ENCODE measurements around the gene HGS. TPM values are rescaled to one million over a fixed set of nuclear protein-coding genes. Genes with fewer than 3 reads are reported as not detected.

HGS gene
- total RNA-seq, 1 donor from 2014 or later = 50.5 TPM

- H3K4me3 ChIP-seq = no peak overlapping the region
- H3K36me3 ChIP-seq = no peaks in the 10 kb centered on the region
- H3K4me1 ChIP-seq = peaks cover 26% of the 10 kb centered on the region
- no peak for DNase-seq
- intact Hi-C loops (cut with micrococcal nuclease) = no loop called here
- no peaks in the 10 kb centered on the region for H3K9me3 ChIP-seq (replicated peaks)
- no peak for TF ChIP-seq CTCF (IDR thresholded peaks at IDR 0.05; ENCODE audit: borderline replicate concordance)
- H3K27ac ChIP-seq (replicated peaks) = no peak overlapping the region
- H3K27me3 ChIP-seq (ENCODE audit: low read depth) = no peaks in the 10 kb centered on the region
Measured at GRCh38 chr17:81715872-81716673, 32.3 kb downstream of the HGS start.

- TF ChIP-seq CTCF (IDR thresholded peaks at IDR 0.05; ENCODE audit: borderline replicate concordance) = no peak
- no peak overlapping the region for H3K4me3 ChIP-seq
- no peaks in the 10 kb centered on the region for H3K27me3 ChIP-seq (ENCODE audit: low read depth)
- DNase-seq = no peak
- H3K4me1 ChIP-seq = peaks cover 21% of the 10 kb centered on the region
- H3K36me3 ChIP-seq = no peaks in the 10 kb centered on the region
- no peaks in the 10 kb centered on the region for H3K9me3 ChIP-seq (replicated peaks)
- intact Hi-C loops (cut with micrococcal nuclease) = no loop called here
- H3K27ac ChIP-seq (replicated peaks) = no peak overlapping the region
Measured at GRCh38 chr17:81716674-81716996, 32.8 kb downstream of the HGS start.

GRCh38 chr17:81717049-81717765 is 33.4 kb downstream of the HGS start:
- H3K4me1 ChIP-seq = peaks cover 21% of the 10 kb centered on the region
- no peak for TF ChIP-seq CTCF (IDR thresholded peaks at IDR 0.05; ENCODE audit: borderline replicate concordance)
- H3K36me3 ChIP-seq = no peaks in the 10 kb centered on the region
- no peak overlapping the region for H3K4me3 ChIP-seq
- no peak for DNase-seq
- H3K27ac ChIP-seq (replicated peaks) = no peak overlapping the region
- intact Hi-C loops (cut with micrococcal nuclease) = no loop called here
- no peaks in the 10 kb centered on the region for H3K9me3 ChIP-seq (replicated peaks)
- H3K27me3 ChIP-seq (ENCODE audit: low read depth) = no peaks in the 10 kb centered on the region

GRCh38 chr17:81717766-81718089 is 33.9 kb downstream of the HGS start:
- Histone ChIP-seq H3K4me3 (no peak overlapping the region), H3K27me3 (ENCODE audit: low read depth) (no peaks in the 10 kb centered on the region), H3K27ac (replicated peaks) (no peak overlapping the region), H3K9me3 (replicated peaks) (no peaks in the 10 kb centered on the region), H3K36me3 (no peaks in the 10 kb centered on the region), H3K4me1 (peaks cover 21% of the 10 kb centered on the region)
- intact Hi-C loops (cut with micrococcal nuclease) = no loop called here
- no peak for DNase-seq
- no peak for TF ChIP-seq CTCF (IDR thresholded peaks at IDR 0.05; ENCODE audit: borderline replicate concordance)

- Histone ChIP-seq H3K27me3 (ENCODE audit: low read depth) (no peaks in the 10 kb centered on the region), H3K36me3 (no peaks in the 10 kb centered on the region), H3K9me3 (replicated peaks) (no peaks in the 10 kb centered on the region), H3K4me3 (no peak overlapping the region), H3K4me1 (peaks cover 22% of the 10 kb centered on the region), H3K27ac (replicated peaks) (no peak overlapping the region)
- TF ChIP-seq CTCF (IDR thresholded peaks at IDR 0.05; ENCODE audit: borderline replicate concordance) = no peak
- no peak for DNase-seq
- intact Hi-C loops (cut with micrococcal nuclease) = no loop called here
Measured at GRCh38 chr17:81719410-81720266, 35.8 kb downstream of the HGS start.

All from left ventricle myocardium inferior (tissue), 1 donor.